Thymus (tissue), 11 donors: ENCODE results near the gene NOL11. TPM values are rescaled to one million over a fixed set of nuclear protein-coding genes. Genes with fewer than 3 reads are reported as not detected.
A peak's percentile ranks its signal among the peaks of the same experiment; 100 is the strongest.
"Not testable (repeated sequence)": the region's sequence is repeated elsewhere in the genome, so short reads cannot be mapped to it uniquely, and the experiment has no call there.

ENCODE experiments used
- DNase-seq, 9 donors: peaks; one replicate each; pipeline ENCODE4 v3.0.0-alpha.2; 2013; ENCODE audit warnings: low spot score in 9 of 9, low read depth in 6 of 9, missing footprints in 1 of 9
- H3K27ac ChIP-seq, 2 donors: one replicate each; pipeline ENCODE4 v1.5.1; 2013; ENCODE audit warnings: control low read depth in 1 of 2, low read depth in 1 of 2, low read length in 1 of 2, mild to moderate bottlenecking in 1 of 2, moderate library complexity in 1 of 2
- H3K27me3 ChIP-seq, 2 donors: one replicate each; pipeline ENCODE4 v1.5.1; 2013; ENCODE audit warnings: low read length in 1 of 2; ENCODE audit not compliant: control insufficient read depth in 2 of 2, insufficient read depth in 1 of 2
- H3K36me3 ChIP-seq, 2 donors: one replicate each; pipeline ENCODE4 v1.5.1; 2013; ENCODE audit warnings: low read length in 1 of 2, mild to moderate bottlenecking in 1 of 2, moderate library complexity in 1 of 2; ENCODE audit not compliant: control insufficient read depth in 2 of 2, insufficient read depth in 2 of 2
- H3K4me1 ChIP-seq, 2 donors: one replicate each; pipeline ENCODE4 v1.5.1; 2013; ENCODE audit warnings: low read length in 2 of 2; ENCODE audit not compliant: control insufficient read depth in 2 of 2, insufficient read depth in 2 of 2
- H3K4me3 ChIP-seq, 2 donors: one replicate each; pipeline ENCODE4 v1.5.1; 2013; ENCODE audit warnings: low read length in 2 of 2, control low read depth in 1 of 2, mild to moderate bottlenecking in 1 of 2
- H3K9me3 ChIP-seq, 2 donors: one replicate each; pipeline ENCODE4 v1.5.1; 2013; ENCODE audit warnings: low read length in 1 of 2, mild to moderate bottlenecking in 1 of 2; ENCODE audit not compliant: control insufficient read depth in 2 of 2, insufficient read depth in 1 of 2
- WGBS: extraction: QIAGEN DNeasy Blood & Tissue Kit; methylation state at CpG from one replicate; pipeline ENCODE4 v1.1.7; 2013; 5-methylcytosine and 5-hydroxymethylcytosine counted together
- polyA plus RNA-seq: library from polyadenylated mRNA; stranded (reverse); fragments of 200-250 nt; gene quantifications from one replicate; pipeline ENCODE4 v1.2.3, GENCODE V29; 2013
- total RNA-seq: library from RNA; stranded (reverse); fragments of 120-200 nt; gene quantifications from one replicate; pipeline ENCODE4 v1.2.4, GENCODE V29; 2013
- donor health status: healthy.

NOL11 gene
- total and polyA plus RNA-seq, 2 donors: 70.9 to 72.4 TPM

GRCh38 chr17:67754686-67755085 is 37.0 kb downstream of the NOL11 start:
- not testable (repeated sequence) for H3K4me3 ChIP-seq, H3K27me3 ChIP-seq, H3K4me1 ChIP-seq, DNase-seq, H3K27ac ChIP-seq
- peaks cover 21 to 26% of the 10 kb centered on the region in 2 donors for H3K36me3 ChIP-seq
- H3K9me3 ChIP-seq: peaks cover 9 to 14% of the 10 kb centered on the region in 2 donors
- 98% methylated on average over 8 of the region's 8 CpGs for WGBS

GRCh38 chr17:67756766-67757165 is 39.0 kb downstream of the NOL11 start:
- not testable (repeated sequence) for H3K4me3 ChIP-seq, H3K27ac ChIP-seq, H3K4me1 ChIP-seq, H3K9me3 ChIP-seq, DNase-seq, H3K27me3 ChIP-seq
- peaks cover 2 to 14% of the 10 kb centered on the region in 2 donors for H3K36me3 ChIP-seq
- WGBS: 99% methylated on average over 9 of the region's 9 CpGs

GRCh38 chr17:67759355-67760171 is 41.8 kb downstream of the NOL11 start:
- DNase-seq: no peak
- peaks cover 0 to 9% of the 10 kb centered on the region in 2 donors for H3K36me3 ChIP-seq
- no peaks in the 10 kb centered on the region for H3K27me3 ChIP-seq
- 76% methylated on average over 11 of the region's 11 CpGs for WGBS
- H3K9me3 ChIP-seq: no peaks in the 10 kb centered on the region
- no peak overlapping the region for H3K4me3 ChIP-seq
- H3K27ac ChIP-seq: no peak overlapping the region
- H3K4me1 ChIP-seq: no peaks in the 10 kb centered on the region

- Histone ChIP-seq H3K27ac (no peak overlapping the region), H3K4me3 (no peak overlapping the region), H3K36me3 (no peaks in the 10 kb centered on the region), H3K9me3 (no peaks in the 10 kb centered on the region), H3K4me1 (peaks cover 0 to 3% of the 10 kb centered on the region in 2 donors), H3K27me3 (no peaks in the 10 kb centered on the region)
- DNase-seq: no peak
- WGBS: 97% methylated on average over 2 of the region's 2 CpGs
These were observed 47.9 kb downstream of the NOL11 start for GRCh38 chr17:67765623-67766022.

GRCh38 chr17:67769231-67769630 is 51.5 kb downstream of the NOL11 start:
- no peak for DNase-seq
- no peak overlapping the region for H3K27ac ChIP-seq
- H3K36me3 ChIP-seq: no peaks in the 10 kb centered on the region
- no peak overlapping the region for H3K4me3 ChIP-seq
- WGBS: 68% methylated on average over 5 of the region's 5 CpGs
- no peaks in the 10 kb centered on the region for H3K9me3 ChIP-seq
- H3K27me3 ChIP-seq: no peaks in the 10 kb centered on the region
- H3K4me1 ChIP-seq: peaks cover 0 to 3% of the 10 kb centered on the region in 2 donors

GRCh38 chr17:67770539-67770938 is 52.8 kb downstream of the NOL11 start:
- Histone ChIP-seq H3K9me3 (no peaks in the 10 kb centered on the region), H3K4me3 (no peak overlapping the region), H3K27me3 (no peaks in the 10 kb centered on the region), H3K4me1 (peaks cover 0 to 3% of the 10 kb centered on the region in 2 donors), H3K36me3 (no peaks in the 10 kb centered on the region), H3K27ac (no peak overlapping the region)
- no peak for DNase-seq
- 95% methylated on average over 3 of the region's 3 CpGs for WGBS

- Histone ChIP-seq H3K36me3 (no peaks in the 10 kb centered on the region), H3K27me3 (no peaks in the 10 kb centered on the region), H3K9me3 (no peaks in the 10 kb centered on the region), H3K27ac (no peak overlapping the region), H3K4me3 (no peak overlapping the region), H3K4me1 (peaks cover 0 to 3% of the 10 kb centered on the region in 2 donors)
- 98% methylated on average over 7 of the region's 7 CpGs for WGBS
- DNase-seq: no peak
These were observed 54.9 kb downstream of the NOL11 start for GRCh38 chr17:67772679-67773078.

GRCh38 chr17:67773246-67773645 is 55.5 kb downstream of the NOL11 start:
- Histone ChIP-seq H3K36me3 (no peaks in the 10 kb centered on the region), H3K4me3 (no peak overlapping the region), H3K9me3 (no peaks in the 10 kb centered on the region), H3K4me1 (peaks cover 0 to 3% of the 10 kb centered on the region in 2 donors), H3K27ac (no peak overlapping the region), H3K27me3 (no peaks in the 10 kb centered on the region)
- no peak for DNase-seq
- WGBS: 96% methylated on average over 7 of the region's 7 CpGs

GRCh38 chr17:67779098-67779672 is 61.4 kb downstream of the NOL11 start:
- WGBS: 76% methylated on average over 13 of the region's 13 CpGs
- Histone ChIP-seq H3K9me3 (no peaks in the 10 kb centered on the region), H3K4me3 (no peak overlapping the region), H3K4me1 (peaks cover 0 to 5% of the 10 kb centered on the region in 2 donors), H3K27me3 (no peaks in the 10 kb centered on the region), H3K36me3 (no peaks in the 10 kb centered on the region), H3K27ac (no peak overlapping the region)
- DNase-seq: peak in 1 of 9 donors; percentile 30
